Measurements from ENCODE around the gene ORMDL2.
A peak's percentile ranks its signal among the peaks of the same experiment; 100 is the strongest.

Gene ORMDL2

DNA sequence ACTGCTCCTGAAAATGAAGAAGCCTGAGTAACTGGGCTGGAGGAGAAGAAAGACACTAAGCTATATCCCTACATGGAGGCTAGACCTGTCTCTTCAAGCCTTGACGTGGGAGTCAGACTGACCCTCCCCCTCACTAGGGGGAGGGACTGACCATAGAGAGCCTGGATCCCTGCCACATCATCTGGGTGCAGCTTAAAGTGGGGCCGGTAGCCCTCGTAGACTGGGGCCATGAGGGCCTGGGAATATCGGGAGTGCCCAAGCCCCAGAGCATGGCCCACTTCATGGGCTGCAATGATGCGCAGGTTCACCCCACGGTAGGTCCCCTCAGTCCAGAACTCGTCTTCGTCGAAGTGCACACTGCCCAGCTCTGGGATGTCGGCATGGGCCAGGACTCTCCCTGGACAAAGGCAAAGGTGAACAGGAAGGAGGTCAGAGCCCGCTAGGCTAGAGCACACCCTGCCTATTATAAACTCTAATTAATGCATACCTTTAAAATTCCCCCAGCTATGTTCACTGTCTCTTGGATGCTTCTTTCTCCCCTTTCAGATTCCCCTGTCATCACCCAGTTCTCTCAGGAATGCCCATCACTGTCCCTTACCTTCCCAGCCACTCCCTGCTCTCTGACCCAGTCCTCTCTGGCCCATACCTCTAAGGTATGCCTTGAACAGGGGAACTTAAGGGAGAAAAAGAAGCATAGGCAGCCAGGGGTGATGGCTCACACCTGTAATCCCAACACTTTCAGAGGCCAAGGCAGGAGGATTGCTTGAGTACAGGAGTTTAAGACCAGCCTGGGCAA, 21.7 kb downstream of the ORMDL2 start:
- DNase-seq = no peak
- H3K27ac Mint-ChIP-seq = no peak overlapping the region
- no peaks in the 10 kb centered on the region for H3K4me1 Mint-ChIP-seq (ENCODE audit: low read depth)
- H3K9me3 Mint-ChIP-seq = no peaks in the 10 kb centered on the region
- no peak overlapping the region for H3K4me3 Mint-ChIP-seq
- H3K36me3 Mint-ChIP-seq (ENCODE audit: low read depth) = no peaks in the 10 kb centered on the region
- no peaks in the 10 kb centered on the region for H3K27me3 Mint-ChIP-seq

DNA sequence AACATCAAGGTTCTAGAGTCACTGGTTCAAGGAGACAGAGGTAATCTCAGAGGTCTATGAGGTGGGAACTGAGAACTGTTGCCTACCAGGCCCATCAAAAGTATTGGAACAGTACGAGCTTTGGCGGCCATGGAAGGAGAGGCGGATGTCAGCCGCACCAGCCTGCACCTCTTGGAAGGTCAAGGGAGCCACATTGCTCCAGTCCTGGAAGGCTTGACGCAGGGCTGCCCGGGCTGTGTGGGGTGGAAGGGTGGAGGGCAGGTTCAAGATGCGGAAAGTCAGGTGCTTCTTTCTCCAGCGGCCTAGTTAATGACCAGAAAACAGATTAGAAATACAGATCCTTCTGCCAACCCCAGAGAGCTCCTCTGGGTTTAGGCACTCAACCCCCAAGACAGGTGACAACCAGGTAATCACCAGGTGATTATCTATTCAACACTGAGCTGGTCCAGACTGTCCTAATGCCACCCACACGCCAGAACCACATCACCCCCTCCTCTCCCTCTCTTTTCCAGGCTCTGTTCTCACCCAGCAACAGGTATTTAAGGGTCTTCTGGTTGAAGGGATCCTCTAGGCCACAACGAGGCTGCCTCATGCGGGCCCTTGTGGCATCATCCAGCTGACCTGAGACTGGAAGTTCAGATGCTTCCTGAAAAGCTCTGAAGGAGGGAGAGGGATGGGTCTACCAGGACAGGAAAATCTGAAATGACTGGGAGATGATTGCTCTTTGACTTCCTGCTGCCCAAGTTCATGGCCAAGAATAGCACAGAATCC, 22.9 kb downstream of the ORMDL2 start:
- Mint-ChIP-seq H3K4me1 (ENCODE audit: low read depth) (no peaks in the 10 kb centered on the region), H3K27me3 (no peaks in the 10 kb centered on the region), H3K36me3 (ENCODE audit: low read depth) (no peaks in the 10 kb centered on the region), H3K27ac (no peak overlapping the region), H3K4me3 (no peak overlapping the region), H3K9me3 (no peaks in the 10 kb centered on the region)
- DNase-seq = no peak

DNA sequence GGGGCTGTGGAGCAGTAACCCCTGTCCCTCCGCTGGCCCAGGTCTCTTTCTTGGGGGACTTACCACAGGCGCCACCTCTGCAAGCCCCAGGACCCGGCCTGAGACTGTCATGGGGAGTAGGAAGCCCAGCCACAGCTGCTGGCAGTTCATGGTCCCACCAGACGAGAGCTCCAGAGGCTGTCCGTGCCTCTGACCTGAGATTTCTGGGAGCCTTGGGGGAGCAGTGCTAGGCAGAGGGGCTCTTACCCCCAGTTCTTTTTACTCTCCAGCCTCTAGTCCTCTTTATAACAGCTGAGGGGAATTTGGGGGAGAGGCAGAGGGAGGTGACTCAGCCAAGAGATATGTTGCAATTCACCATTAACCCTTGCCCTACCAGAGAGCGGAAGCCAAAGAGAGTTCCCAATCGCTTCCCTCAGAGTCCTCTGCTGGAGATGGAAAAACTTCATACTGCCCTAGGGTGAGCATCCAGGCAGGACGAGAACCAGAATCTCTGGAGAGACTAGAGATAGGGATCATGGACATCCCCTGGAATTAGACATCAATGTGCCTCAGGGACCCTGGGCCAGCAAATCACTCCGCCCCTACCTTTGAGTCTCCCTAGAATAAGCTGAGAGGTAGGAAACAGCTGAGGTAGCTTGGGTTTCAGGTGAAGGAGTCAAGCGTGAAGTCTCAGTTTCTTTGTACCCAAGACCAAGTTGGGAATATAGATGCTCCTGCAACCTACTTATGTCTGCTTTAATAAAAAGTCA, 25.0 kb downstream of the ORMDL2 start, which contains the start of gene MMP19:
MMP19 (minus strand) TSS at position 256 of the 749 bp plus-strand sequence; CDS start at position 150, 106 bp downstream.
- Mint-ChIP-seq H3K4me3 (no peak within 1 kb of the TSS), H3K4me1 (ENCODE audit: low read depth) (peaks cover 11% of the 10 kb centered on the region), H3K27me3 (no peaks in the 10 kb centered on the region), H3K27ac (no peak within 1 kb of the TSS), H3K36me3 (ENCODE audit: low read depth) (no peaks in the 10 kb centered on the region), H3K9me3 (no peaks in the 10 kb centered on the region)
- DNase-seq = no peak

DNA sequence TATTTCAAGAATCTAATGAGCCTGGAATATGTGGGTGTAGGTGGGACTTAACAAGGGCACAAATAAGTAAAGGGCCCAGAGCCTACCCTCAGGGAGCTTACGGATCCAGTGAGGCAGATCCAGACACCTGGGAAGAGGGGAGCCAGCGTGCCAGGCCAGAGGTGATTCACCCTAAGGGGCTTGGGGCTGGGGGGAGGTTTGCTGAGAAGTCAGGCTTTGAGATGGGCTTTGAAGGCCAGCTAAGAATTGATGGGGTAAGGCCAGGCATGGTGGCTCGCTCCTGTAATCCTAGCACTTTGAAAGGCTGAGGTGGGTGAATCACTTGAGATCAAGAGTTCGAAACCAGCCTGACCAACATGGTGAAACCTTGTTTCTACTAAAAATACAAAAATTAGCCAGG, 25.6 kb downstream of the ORMDL2 start:
- Mint-ChIP-seq H3K27ac (no peak overlapping the region), H3K4me3 (no peak overlapping the region), H3K27me3 (no peaks in the 10 kb centered on the region), H3K9me3 (no peaks in the 10 kb centered on the region), H3K4me1 (ENCODE audit: low read depth) (peaks cover 14% of the 10 kb centered on the region), H3K36me3 (ENCODE audit: low read depth) (no peaks in the 10 kb centered on the region)
- no peak for DNase-seq

DNA sequence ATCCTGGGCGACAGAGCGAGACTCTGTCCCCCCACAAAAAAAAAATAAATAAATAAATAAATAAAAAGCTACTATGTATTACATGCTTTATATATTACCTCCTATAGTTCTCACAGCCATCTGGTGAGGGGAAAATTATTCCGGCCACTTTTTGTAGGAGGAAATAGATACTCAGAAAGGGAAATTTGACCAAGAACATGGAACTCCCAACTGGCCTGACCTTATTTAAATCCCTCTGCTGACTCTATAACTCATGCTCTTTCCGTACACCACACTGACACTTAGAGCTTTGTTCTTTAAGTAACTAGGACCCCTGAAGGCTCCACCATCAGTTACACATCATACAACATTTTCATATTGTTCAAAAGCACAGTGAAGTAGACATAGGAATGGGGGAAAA, 27.1 kb downstream of the ORMDL2 start:
- Mint-ChIP-seq H3K36me3 (ENCODE audit: low read depth) (no peaks in the 10 kb centered on the region), H3K27ac (no peak overlapping the region), H3K4me3 (no peak overlapping the region), H3K9me3 (no peaks in the 10 kb centered on the region), H3K4me1 (ENCODE audit: low read depth) (peaks cover 14% of the 10 kb centered on the region), H3K27me3 (no peaks in the 10 kb centered on the region)
- DNase-seq = no peak

DNA sequence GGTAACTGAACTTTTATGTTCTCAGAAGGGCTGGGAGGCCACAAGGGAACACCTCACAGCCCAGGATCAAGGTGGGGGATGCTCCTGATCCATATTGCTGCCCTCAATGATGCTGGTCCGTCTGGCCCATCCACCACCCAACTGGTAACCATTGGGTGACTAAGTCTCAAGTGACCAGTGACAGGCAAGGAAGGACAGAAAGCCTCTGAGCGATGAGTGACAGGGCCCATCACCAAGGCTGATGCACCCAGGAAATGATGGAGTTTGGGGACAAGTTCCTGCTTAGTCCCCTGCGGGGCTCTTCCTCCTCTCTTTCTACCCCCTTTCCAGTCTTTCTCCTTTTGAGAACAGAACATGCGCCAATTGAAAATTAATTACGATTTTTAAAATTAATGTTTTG, 27.5 kb downstream of the ORMDL2 start:
- H3K27ac Mint-ChIP-seq = no peak overlapping the region
- no peaks in the 10 kb centered on the region for H3K36me3 Mint-ChIP-seq (ENCODE audit: low read depth)
- no peaks in the 10 kb centered on the region for H3K9me3 Mint-ChIP-seq
- no peak for DNase-seq
- no peak overlapping the region for H3K4me3 Mint-ChIP-seq
- no peaks in the 10 kb centered on the region for H3K27me3 Mint-ChIP-seq
- peaks cover 14% of the 10 kb centered on the region for H3K4me1 Mint-ChIP-seq (ENCODE audit: low read depth)

DNA sequence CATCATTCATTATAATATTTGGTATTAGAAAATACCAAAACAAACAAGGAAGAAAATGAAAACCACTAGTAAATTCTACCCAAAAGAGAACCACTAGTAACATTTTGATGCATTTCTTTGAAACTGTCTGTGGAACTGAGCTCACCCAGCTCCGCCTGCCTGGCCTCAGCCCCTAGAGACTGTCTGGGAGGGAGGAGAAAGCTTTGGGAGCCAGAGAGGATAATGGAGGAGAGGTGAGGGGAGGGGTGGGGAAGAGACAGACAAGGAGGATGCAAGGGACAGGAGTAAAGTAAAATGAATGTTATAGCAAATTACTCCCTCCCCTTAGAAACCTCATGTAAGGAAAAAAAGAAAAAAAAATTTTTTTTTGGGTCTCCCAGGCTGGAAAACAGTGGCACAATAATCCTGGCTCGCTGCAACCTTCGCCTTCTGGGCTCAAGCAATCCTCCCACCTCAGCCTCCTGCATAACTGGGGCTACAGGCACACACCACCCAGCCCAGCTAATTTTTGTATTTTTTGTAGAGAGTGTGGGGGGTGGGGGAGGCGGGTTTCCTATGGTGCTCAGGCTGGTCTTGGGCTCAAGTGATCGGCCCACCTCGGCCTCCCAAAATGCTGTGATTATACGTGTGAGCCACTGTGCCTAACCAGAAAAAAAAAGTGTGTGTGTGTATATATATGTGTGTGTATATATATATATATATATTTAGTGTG, 28.1 kb downstream of the ORMDL2 start:
- Mint-ChIP-seq H3K27ac (no peak overlapping the region), H3K36me3 (ENCODE audit: low read depth) (no peaks in the 10 kb centered on the region), H3K9me3 (no peaks in the 10 kb centered on the region), H3K4me3 (no peak overlapping the region), H3K27me3 (no peaks in the 10 kb centered on the region), H3K4me1 (ENCODE audit: low read depth) (peaks cover 14% of the 10 kb centered on the region)
- DNase-seq = no peak

DNA sequence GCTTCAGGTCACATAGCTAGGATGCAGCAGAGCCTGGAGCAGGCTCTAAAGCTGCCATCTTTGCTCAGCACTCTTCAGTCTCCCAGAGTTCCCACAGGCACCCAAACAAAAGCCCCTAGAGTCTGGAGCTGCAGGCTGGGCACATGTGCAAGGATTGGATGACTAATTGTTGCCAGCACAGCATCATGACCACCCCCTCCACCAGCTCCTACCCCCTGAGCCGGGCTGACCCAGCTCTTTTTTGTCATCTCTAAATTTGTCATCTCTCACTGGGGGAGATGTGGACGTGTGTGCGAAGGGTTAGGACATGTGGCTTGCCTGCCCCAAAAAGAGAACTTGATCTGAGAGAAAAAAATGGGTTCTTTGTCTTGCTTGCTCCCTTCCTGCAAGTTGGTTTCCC, 29.2 kb downstream of the ORMDL2 start:
- peak overlapping the region; percentile 36 for H3K4me3 Mint-ChIP-seq
- no peaks in the 10 kb centered on the region for H3K9me3 Mint-ChIP-seq
- peaks cover 14% of the 10 kb centered on the region for H3K4me1 Mint-ChIP-seq (ENCODE audit: low read depth)
- peak overlapping the region; percentile 87 for H3K27ac Mint-ChIP-seq
- DNase-seq = no peak
- H3K36me3 Mint-ChIP-seq (ENCODE audit: low read depth) = no peaks in the 10 kb centered on the region
- peaks cover 1% of the 10 kb centered on the region for H3K27me3 Mint-ChIP-seq

DNA sequence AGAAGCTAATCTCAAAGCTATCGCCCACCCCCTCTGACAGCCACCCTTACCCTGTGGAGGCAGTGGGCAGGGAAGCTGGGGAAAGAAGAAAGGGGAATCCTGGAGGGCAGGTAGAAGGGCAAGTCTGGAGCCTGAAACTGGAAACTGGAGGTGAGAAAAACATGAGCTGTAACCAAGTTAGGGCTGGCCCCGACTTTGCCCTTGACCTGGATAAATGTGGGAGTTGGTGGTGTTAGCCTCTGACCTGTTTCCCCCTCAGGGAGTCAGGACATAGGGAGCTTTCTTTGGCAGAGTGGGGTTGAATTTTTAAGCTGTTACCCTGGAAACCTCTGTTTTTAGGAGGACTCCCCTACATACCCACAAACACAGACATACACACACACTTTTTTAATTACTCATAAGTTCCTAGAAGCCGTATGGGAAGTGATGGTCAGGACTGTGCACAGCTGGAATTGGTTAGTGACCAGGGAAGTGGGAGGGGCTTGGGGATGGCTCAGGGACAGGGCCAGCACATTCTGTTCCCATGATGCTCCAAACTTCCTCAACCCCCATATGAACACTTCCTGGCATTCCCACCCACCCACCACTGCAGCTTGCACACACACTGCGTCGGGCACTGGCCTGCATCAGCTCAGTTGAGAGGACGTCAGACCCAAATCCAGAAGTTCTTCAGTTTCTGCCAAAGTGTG, 29.9 kb downstream of the ORMDL2 start:
- H3K27me3 Mint-ChIP-seq = peaks cover 4% of the 10 kb centered on the region
- no peak for DNase-seq
- peak overlapping the region; percentile 87 for H3K27ac Mint-ChIP-seq
- no peaks in the 10 kb centered on the region for H3K36me3 Mint-ChIP-seq (ENCODE audit: low read depth)
- peaks cover 14% of the 10 kb centered on the region for H3K4me1 Mint-ChIP-seq (ENCODE audit: low read depth)
- peak overlapping the region; percentile 36 for H3K4me3 Mint-ChIP-seq
- no peaks in the 10 kb centered on the region for H3K9me3 Mint-ChIP-seq

DNA sequence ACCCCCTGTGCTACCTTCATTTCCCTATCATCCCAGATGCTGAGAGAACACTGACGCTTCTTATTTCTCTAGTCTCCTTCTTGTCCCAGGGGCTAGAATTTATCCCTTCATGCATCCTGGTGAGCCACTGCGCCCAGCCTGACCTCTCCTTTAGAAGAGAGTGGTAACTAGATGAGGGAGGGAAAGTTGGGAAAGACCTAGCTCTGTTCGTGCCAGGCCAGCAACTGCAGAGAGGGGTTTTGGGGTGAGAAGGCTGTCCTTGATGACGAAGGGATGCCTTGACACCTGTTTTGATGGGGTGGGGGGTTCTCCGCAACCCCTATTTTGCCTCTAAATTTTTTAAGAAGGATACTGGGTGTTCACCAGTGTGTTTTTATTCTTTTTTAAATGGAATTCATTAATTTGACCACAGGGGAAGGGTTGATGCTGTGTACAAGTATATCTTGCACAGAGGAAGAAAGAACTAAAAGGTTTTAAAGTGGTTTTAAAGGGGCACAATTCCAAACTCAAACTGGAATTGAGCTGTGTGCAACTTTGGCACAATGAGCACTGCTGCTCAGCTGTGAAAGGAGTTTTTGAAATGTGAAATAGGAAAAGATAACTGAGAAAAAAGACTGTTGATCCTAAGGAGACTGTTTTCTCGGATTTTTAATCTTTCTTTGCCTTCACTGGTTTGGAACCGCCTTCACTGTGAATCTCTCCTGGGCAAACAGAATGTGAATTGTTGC, 31.9 kb downstream of the ORMDL2 start:
- Mint-ChIP-seq H3K9me3 (no peaks in the 10 kb centered on the region), H3K4me1 (ENCODE audit: low read depth) (peaks cover 14% of the 10 kb centered on the region), H3K36me3 (ENCODE audit: low read depth) (no peaks in the 10 kb centered on the region), H3K27me3 (peaks cover 4% of the 10 kb centered on the region), H3K27ac (no peak overlapping the region), H3K4me3 (no peak overlapping the region)
- DNase-seq = no peak

DNA sequence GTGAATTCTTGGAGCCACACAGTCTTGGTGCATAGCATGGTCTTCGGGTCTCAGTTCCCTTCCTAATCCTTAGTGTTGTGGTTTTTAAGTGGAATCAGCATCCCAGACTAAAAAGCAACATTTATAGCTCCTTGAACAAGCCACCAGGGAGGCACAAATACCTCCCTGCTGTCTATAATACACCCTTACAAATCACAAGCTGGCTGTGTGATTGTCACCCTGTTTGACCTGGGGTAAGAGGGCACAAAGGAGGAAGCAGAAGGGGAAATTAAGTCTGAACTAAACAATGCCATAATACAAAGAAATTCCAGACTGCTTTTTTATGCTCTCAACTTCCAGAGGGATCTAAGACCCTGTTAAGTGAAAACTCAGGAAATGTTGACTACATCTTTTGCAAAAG, 32.6 kb downstream of the ORMDL2 start:
- no peaks in the 10 kb centered on the region for H3K36me3 Mint-ChIP-seq (ENCODE audit: low read depth)
- H3K9me3 Mint-ChIP-seq = no peaks in the 10 kb centered on the region
- H3K27me3 Mint-ChIP-seq = peaks cover 4% of the 10 kb centered on the region
- H3K4me3 Mint-ChIP-seq = no peak overlapping the region
- H3K4me1 Mint-ChIP-seq (ENCODE audit: low read depth) = peaks cover 14% of the 10 kb centered on the region
- no peak for DNase-seq
- H3K27ac Mint-ChIP-seq = no peak overlapping the region

DNA sequence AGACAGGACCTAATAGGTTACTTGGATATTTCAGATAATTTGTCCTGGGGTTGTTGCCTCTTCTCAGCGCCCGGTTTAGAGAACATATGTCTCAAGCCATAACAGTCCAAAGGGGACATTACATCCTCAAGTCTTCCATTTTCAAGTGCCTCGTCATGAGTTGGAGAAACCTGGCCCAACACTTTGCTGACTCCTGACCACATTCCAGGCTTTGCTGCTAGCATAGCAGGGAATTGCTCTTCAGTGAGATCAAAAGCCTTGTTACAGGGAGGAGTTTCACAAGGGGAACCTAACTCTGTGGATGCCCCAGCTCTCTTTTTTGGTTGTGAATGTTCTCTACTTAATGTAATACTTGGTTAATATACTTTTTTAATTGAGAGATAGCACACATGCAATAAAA, 33.1 kb downstream of the ORMDL2 start:
- no peak for DNase-seq
- no peak overlapping the region for H3K4me3 Mint-ChIP-seq
- peaks cover 4% of the 10 kb centered on the region for H3K27me3 Mint-ChIP-seq
- H3K27ac Mint-ChIP-seq = no peak overlapping the region
- no peaks in the 10 kb centered on the region for H3K36me3 Mint-ChIP-seq (ENCODE audit: low read depth)
- no peaks in the 10 kb centered on the region for H3K9me3 Mint-ChIP-seq
- H3K4me1 Mint-ChIP-seq (ENCODE audit: low read depth) = peaks cover 14% of the 10 kb centered on the region

DNA sequence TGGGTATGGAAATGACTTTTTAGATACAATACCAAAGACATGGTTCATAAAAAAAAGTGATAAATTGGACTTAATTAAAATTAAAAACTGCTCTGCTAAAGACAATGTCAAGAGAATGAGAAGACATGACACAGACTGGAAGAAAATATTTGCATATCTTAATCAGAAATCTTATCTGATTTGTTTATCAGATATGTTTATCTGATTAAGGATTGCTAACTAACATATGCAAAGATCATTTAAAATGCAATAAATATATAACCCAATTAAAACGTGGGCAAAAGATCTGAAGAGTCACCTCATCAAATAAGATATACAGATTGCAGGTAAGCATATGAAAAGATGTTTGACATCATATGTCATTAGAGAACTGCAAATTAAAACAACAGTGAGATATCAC, 34.9 kb downstream of the ORMDL2 start:
- H3K27me3 Mint-ChIP-seq = peaks cover 4% of the 10 kb centered on the region
- H3K4me3 Mint-ChIP-seq = no peak overlapping the region
- peaks cover 4% of the 10 kb centered on the region for H3K4me1 Mint-ChIP-seq (ENCODE audit: low read depth)
- no peak for DNase-seq
- no peak overlapping the region for H3K27ac Mint-ChIP-seq
- no peaks in the 10 kb centered on the region for H3K36me3 Mint-ChIP-seq (ENCODE audit: low read depth)
- H3K9me3 Mint-ChIP-seq = no peaks in the 10 kb centered on the region

Measured in activated T-cell treated with anti-CD3 and anti-CD28 coated beads, Interleukin-2, amount 50 U/mL, for 24 hours (primary cell).